Ishikawa (cell line): ENCODE results near the gene COL18A1.

Source experiments
- CEBPB ChIP-seq: IDR thresholded peaks from 2 replicates; pipeline ENCODE4 v1.6.1; 2012
- CREB1 ChIP-seq: IDR thresholded peaks from 2 replicates; pipeline ENCODE4 v1.6.1; 2012; ENCODE audit warnings: low read depth
- EGR1 ChIP-seq: IDR thresholded peaks from 2 replicates; pipeline ENCODE4 v1.6.1; 2012
- EP300 ChIP-seq: IDR thresholded peaks from 2 replicates; pipeline ENCODE4 v1.6.1; 2012; ENCODE audit warnings: borderline replicate concordance
- FOXM1 ChIP-seq: IDR thresholded peaks from 2 replicates; pipeline ENCODE4 v1.6.1; 2012; ENCODE audit warnings: low read depth, borderline replicate concordance
- MAX ChIP-seq: IDR thresholded peaks from 2 replicates; pipeline ENCODE4 v1.6.1; 2012
- NFIC ChIP-seq: IDR thresholded peaks from 2 replicates; pipeline ENCODE4 v1.6.1; 2012
- RAD21 ChIP-seq: IDR thresholded peaks from 2 replicates; pipeline ENCODE4 v1.6.1; 2012; ENCODE audit warnings: low read depth
- REST ChIP-seq: IDR thresholded peaks from 2 replicates; pipeline ENCODE4 v1.6.1; 2012; ENCODE audit warnings: low read depth, mild to moderate bottlenecking
- TAF1 ChIP-seq: IDR thresholded peaks from 2 replicates; pipeline ENCODE4 v1.6.1; 2012; ENCODE audit warnings: low read depth, mild to moderate bottlenecking
- TCF12 ChIP-seq: IDR thresholded peaks from 2 replicates; pipeline ENCODE4 v1.6.1; 2012; ENCODE audit warnings: low read depth
- TEAD4 ChIP-seq: IDR thresholded peaks from 2 replicates; pipeline ENCODE4 v1.6.1; 2012
- USF1 ChIP-seq: IDR thresholded peaks from 2 replicates; pipeline ENCODE4 v1.6.1; 2012
- YY1 ChIP-seq: IDR thresholded peaks from 2 replicates; pipeline ENCODE4 v1.6.1; 2012; ENCODE audit warnings: low read depth
- ZBTB7A ChIP-seq: IDR thresholded peaks from 2 replicates; pipeline ENCODE4 v1.6.1; 2012; ENCODE audit warnings: low read depth

The COL18A1 gene

GRCh38 chr21:45548711-45549491, 143.9 kb downstream of the COL18A1 start:
- TF ChIP-seq NFIC = no peak
- TF ChIP-seq CEBPB = no peak
- no peak for TF ChIP-seq ZBTB7A
- TF ChIP-seq EP300 = no peak
- no peak for TF ChIP-seq RAD21
- TF ChIP-seq REST = no peak
- TF ChIP-seq TCF12 = no peak
- no peak for TF ChIP-seq YY1
- TF ChIP-seq TAF1 = no peak
- TF ChIP-seq MAX = no peak
- TF ChIP-seq USF1 = no peak
- TF ChIP-seq FOXM1 = no peak
- no peak for TF ChIP-seq EGR1
- no peak for TF ChIP-seq TEAD4
- TF ChIP-seq CREB1 = no peak

- TF ChIP-seq CEBPB (no peak), EP300 (no peak), NFIC (no peak), TCF12 (no peak), RAD21 (no peak)
Observed at GRCh38 chr21:45549626-45550463, 144.9 kb downstream of the COL18A1 start.

GRCh38 chr21:45550522-45551210, 145.7 kb downstream of the COL18A1 start:
- TF ChIP-seq TCF12 = no peak

- no peak for TF ChIP-seq REST
- TF ChIP-seq MAX = no peak
- no peak for TF ChIP-seq EP300
- no peak for TF ChIP-seq USF1
- no peak for TF ChIP-seq TEAD4
- TF ChIP-seq TAF1 = no peak
- no peak for TF ChIP-seq FOXM1
- no peak for TF ChIP-seq RAD21
- no peak for TF ChIP-seq NFIC
- no peak for TF ChIP-seq YY1
- TF ChIP-seq EGR1 = no peak
- no peak for TF ChIP-seq ZBTB7A
- TF ChIP-seq TCF12 = no peak
- no peak for TF ChIP-seq CEBPB
- TF ChIP-seq CREB1 = no peak
Observed at GRCh38 chr21:45551316-45551715, 146.4 kb downstream of the COL18A1 start.
